Measurements from ENCODE around the gene B4GALNT4. TPM values are rescaled to one million over a fixed set of nuclear protein-coding genes. Genes with fewer than 3 reads are reported as not detected.
"Not testable (repeated sequence)": the region's sequence is repeated elsewhere in the genome, so short reads cannot be mapped to it uniquely, and the experiment has no call there.

B4GALNT4 gene
- total RNA-seq, 1 experiment from 2014 or later = not detected

- no peak for DNase-seq (ENCODE audit: low read depth in 1 of 2, low spot score in 2 of 2)
- H3K4me3 ChIP-seq = no peak overlapping the region
Measured at GRCh38 chr11:403761-404431, 34.6 kb downstream of the B4GALNT4 start.

DNA sequence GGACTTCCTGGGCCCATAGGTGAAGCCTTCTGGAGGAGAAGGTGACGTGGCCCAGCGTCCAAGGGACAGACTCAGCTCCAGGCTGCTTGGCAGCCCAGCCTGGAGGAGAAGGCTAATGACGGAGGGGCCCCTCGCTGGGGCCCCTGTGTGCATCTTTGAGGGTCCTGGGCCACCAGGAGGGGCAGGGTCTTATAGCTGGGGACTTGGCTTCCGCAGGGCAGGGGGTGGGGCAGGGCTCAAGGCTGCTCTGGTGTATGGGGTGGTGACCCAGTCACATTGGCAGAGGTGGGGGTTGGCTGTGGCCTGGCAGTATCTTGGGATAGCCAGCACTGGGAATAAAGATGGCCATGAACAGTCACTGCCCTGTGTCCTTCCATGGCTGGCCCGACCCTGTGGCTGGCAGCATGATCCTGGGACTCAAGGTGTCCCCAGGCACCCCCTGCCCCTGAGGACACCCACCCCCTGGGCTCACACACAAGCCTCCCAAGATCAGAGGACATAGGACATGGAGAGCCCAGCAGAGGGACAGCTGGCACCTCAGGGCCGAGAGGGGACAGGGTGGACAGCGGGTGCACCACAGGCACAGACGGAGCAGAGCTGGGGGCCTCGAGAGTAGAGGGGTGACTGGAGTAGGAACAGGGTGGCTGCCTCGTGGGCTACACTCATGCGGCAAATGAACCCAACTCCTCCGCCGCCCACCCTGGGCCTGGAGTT is 35.4 kb downstream of the B4GALNT4 start:
- Histone ChIP-seq H3K36me3 (no peaks in the 10 kb centered on the region), H3K27ac (no peak overlapping the region), H3K4me1 (replicated peaks) (0 out of 2 replicates have a peak, but pooled peaks cover 3% of the 10 kb centered on the region), H3K27me3 (replicated peaks) (peaks cover 17% of the 10 kb centered on the region), H3K4me3 (no peak overlapping the region), H3K9me3 (replicated peaks) (no peaks in the 10 kb centered on the region)
- no peak for DNase-seq (ENCODE audit: low read depth in 1 of 2, low spot score in 2 of 2)

More at GRCh38 chr11:403761-404431, 34.6 kb downstream of the B4GALNT4 start:
- Histone ChIP-seq H3K36me3 (no peaks in the 10 kb centered on the region), H3K27ac (no peak overlapping the region), H3K9me3 (replicated peaks) (no peaks in the 10 kb centered on the region), H3K4me1 (replicated peaks) (0 out of 2 replicates have a peak, but pooled peaks cover 3% of the 10 kb centered on the region), H3K27me3 (replicated peaks) (peaks cover 19% of the 10 kb centered on the region)

GRCh38 chr11:405323-405953 is 36.1 kb downstream of the B4GALNT4 start:
- H3K9me3 ChIP-seq (replicated peaks) = no peaks in the 10 kb centered on the region
- H3K36me3 ChIP-seq = no peaks in the 10 kb centered on the region
- no peak overlapping the region for H3K4me3 ChIP-seq
- H3K27ac ChIP-seq = no peak overlapping the region
- peaks cover 10% of the 10 kb centered on the region for H3K27me3 ChIP-seq (replicated peaks)
- 0 out of 2 replicates have a peak, but pooled peaks cover 3% of the 10 kb centered on the region for H3K4me1 ChIP-seq (replicated peaks)
- no peak for DNase-seq (ENCODE audit: low read depth in 1 of 2, low spot score in 2 of 2)

DNA sequence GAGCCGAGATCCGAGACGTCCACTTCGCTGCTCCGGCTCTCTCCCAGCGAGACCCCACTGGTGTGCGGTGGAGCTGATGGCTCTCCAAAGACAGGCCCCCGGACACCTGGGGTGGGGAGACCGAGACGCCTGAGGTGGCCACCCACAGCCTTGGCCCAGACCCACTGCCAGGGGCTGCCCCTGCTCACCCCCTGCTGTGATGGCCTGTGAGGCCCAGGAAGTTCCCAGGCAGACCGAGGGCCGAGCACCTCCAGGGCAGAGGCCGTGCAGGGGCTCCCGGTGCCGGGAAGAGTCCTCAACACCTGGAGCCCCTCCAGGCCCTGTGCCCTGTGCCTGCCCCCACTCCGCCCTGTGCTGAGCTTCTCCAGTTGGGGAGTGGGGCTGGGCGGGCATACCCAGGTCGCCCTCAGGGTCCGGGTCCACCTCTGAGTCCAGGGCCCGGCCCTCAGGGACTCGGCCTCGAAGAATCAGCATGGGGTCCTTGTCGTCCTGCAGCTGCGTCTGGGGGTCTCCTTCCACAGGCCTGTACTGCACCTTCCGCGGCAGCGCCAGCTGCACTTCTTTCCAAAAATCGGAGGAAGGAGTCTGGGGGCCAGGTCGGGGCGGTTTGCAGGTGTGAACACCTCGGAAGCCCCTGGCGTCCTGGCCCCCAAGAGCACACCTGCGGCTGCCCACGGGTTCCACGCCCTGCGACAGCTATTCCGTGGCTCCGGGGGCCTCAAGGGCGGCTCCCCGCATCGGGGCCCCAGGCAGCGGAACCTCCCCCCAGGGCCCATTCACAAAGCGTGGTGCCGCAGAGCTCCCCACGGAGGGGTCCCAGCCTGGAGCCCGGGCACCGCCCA is 36.9 kb downstream of the B4GALNT4 start:
- peaks cover 9% of the 10 kb centered on the region; the same call in 1 of the 2 replicates for H3K27me3 ChIP-seq (replicated peaks)
- 0 out of 2 replicates have a peak, but pooled peaks cover 3% of the 10 kb centered on the region for H3K4me1 ChIP-seq (replicated peaks)
- H3K9me3 ChIP-seq (replicated peaks) = no peaks in the 10 kb centered on the region
- H3K27ac ChIP-seq = no peak overlapping the region
- H3K36me3 ChIP-seq = no peaks in the 10 kb centered on the region
- H3K4me3 ChIP-seq = peak overlapping the region; percentile 27
- DNase-seq (ENCODE audit: low read depth in 1 of 2, low spot score in 2 of 2) = no peak

- Histone ChIP-seq H3K4me1 (replicated peaks) (0 out of 2 replicates have a peak, but pooled peaks cover 3% of the 10 kb centered on the region), H3K27ac (no peak overlapping the region), H3K27me3 (replicated peaks) (peaks cover 9% of the 10 kb centered on the region; the same call in 1 of the 2 replicates), H3K9me3 (replicated peaks) (no peaks in the 10 kb centered on the region), H3K36me3 (no peaks in the 10 kb centered on the region), H3K4me3 (peak overlapping the region; percentile 27)
- DNase-seq (ENCODE audit: low read depth in 1 of 2, low spot score in 2 of 2) = peak in 1 of 2 experiments; percentile 61
Measured at GRCh38 chr11:406796-407650, 37.7 kb downstream of the B4GALNT4 start.

DNA sequence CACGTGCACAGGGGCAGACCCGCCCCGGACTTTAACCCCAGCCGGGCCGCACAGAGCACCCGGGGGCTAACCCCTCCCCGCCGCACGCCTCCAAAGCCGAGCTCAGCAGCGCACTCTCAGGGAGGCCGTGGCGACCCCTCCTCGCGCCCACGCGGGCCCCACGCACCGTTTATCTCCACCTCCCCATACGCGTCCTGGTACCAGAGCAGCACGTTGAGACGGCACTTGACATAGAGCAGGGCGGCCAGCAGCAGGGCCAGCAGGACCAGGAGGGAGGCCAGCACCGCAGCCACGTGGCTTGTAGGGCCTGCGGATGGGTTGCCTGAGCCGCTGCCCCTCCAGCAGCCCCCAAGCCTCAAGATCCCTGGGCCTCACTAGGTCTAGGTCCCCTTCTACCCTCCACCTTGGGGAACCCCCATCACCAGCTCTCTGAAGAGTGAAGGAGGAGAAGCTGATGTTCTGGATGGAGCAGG is 38.4 kb downstream of the B4GALNT4 start:
- Histone ChIP-seq H3K4me1 (replicated peaks) (0 out of 2 replicates have a peak, but pooled peaks cover 3% of the 10 kb centered on the region), H3K27ac (no peak overlapping the region), H3K4me3 (no peak overlapping the region), H3K36me3 (no peaks in the 10 kb centered on the region), H3K9me3 (replicated peaks) (no peaks in the 10 kb centered on the region), H3K27me3 (replicated peaks) (peaks cover 9% of the 10 kb centered on the region; the same call in 1 of the 2 replicates)
- DNase-seq (ENCODE audit: low read depth in 1 of 2, low spot score in 2 of 2) = no peak

GRCh38 chr11:408154-409007 is 39.1 kb downstream of the B4GALNT4 start:
- peaks cover 5% of the 10 kb centered on the region; the same call in 1 of the 2 replicates for H3K27me3 ChIP-seq (replicated peaks)
- no peaks in the 10 kb centered on the region for H3K36me3 ChIP-seq
- H3K4me1 ChIP-seq (replicated peaks) = 0 out of 2 replicates have a peak, but pooled peaks cover 3% of the 10 kb centered on the region
- DNase-seq (ENCODE audit: low read depth in 1 of 2, low spot score in 2 of 2) = no peak
- H3K4me3 ChIP-seq = no peak overlapping the region
- H3K27ac ChIP-seq = no peak overlapping the region
- H3K9me3 ChIP-seq (replicated peaks) = no peaks in the 10 kb centered on the region

DNA sequence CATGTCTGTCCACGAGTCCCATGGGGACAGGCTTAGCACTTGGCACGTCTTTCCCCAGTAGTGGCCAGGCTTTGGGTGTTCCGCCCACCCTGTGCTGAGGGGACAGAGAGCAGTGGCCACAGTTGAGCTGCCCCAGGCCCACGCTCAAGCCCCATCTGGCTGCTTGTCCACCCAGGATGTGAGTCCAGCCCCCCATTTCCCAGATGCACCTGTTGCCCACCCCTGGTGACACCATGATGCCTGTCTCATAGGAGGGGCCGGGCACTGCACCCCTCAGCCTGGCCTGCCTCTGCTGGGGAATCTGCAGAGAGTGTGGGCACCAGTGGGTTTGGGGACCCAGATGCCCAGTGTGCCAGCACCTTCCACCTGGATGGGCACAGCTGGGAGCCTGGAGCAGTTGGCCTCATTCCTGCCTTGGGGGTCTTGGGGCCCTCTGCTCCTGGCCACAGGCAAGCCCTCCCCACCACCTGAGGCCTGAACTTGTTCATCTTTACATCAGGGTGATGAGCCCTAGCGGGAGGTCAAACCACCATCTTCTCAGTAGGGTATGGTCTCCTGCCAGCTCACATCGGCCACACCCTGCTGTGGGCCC is 39.8 kb downstream of the B4GALNT4 start:
- Histone ChIP-seq H3K4me3 (no peak overlapping the region), H3K27me3 (replicated peaks) (no peaks in the 10 kb centered on the region), H3K27ac (no peak overlapping the region), H3K36me3 (no peaks in the 10 kb centered on the region), H3K9me3 (replicated peaks) (no peaks in the 10 kb centered on the region), H3K4me1 (replicated peaks) (0 out of 2 replicates have a peak, but pooled peaks cover 3% of the 10 kb centered on the region)
- no peak for DNase-seq (ENCODE audit: low read depth in 1 of 2, low spot score in 2 of 2)

DNA sequence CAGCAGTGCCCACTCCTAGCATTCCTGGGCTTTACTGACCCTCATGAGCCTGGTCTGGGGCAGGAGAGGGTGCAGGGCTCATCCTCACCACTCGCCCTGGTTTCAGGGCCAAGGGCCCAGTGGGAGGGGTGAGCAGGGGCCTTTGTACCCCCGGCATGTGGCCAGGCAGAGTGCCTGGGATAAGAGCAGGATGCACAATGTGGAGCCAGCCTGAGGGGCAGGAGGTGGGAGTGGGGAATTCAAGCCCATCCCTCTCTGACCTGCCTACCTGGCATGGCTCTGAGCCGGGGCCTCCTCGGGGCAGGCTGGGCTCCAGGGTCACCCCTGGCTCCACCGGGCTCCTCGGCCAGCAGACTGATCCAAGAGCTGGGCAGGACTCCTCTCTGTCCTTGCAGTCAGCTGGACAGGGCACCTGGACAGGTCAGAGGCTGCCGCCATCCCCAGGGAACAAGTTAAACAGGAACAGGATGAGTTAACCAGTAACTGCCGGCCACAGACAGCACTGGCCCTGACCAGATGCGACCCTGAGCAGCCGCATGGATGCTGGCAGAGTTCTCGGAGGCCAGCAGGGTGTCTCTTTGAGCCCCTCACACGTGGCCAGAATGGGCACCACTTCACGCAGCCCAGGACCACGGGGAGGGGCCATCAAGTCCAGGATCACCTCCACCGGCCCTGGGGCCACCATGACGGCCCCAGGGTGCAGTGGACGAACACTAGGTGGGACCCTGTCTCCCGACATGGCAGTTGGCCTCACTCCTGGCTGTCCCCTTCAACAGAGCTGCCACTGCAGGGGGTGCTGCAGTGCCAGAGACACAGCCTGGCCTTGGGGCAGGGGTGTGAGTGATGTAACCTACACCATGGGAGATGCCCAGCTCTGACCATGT is 40.5 kb downstream of the B4GALNT4 start:
- H3K4me3 ChIP-seq = no peak overlapping the region
- no peaks in the 10 kb centered on the region for H3K27me3 ChIP-seq (replicated peaks)
- H3K27ac ChIP-seq = no peak overlapping the region
- H3K36me3 ChIP-seq = no peaks in the 10 kb centered on the region
- no peaks in the 10 kb centered on the region for H3K9me3 ChIP-seq (replicated peaks)
- 0 out of 2 replicates have a peak, but pooled peaks cover 3% of the 10 kb centered on the region for H3K4me1 ChIP-seq (replicated peaks)
- DNase-seq (ENCODE audit: low read depth in 1 of 2, low spot score in 2 of 2) = no peak

DNA sequence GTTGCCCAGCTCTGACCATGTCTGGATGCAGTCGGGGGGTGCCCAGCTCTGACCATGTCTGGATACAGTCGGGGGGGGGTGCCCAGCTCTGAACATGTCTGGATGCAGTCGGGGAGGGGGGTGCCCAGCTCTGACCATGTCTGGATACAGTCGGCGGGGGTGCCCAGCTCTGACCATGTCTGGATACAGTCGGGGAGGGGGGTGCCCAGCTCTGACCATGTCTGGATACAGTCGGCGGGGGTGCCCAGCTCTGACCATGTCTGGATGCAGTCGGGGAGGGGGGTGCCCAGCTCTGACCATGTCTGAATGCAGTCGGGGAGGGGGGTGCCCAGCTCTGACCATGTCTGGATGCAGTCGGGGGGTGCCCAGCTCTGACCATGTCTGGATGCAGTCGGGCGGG is 41.4 kb downstream of the B4GALNT4 start:
- H3K4me3 ChIP-seq, H3K36me3 ChIP-seq: not testable (repeated sequence)

GRCh38 chr11:411520-411919 is 42.2 kb downstream of the B4GALNT4 start:
- not testable (repeated sequence) for H3K4me3 ChIP-seq; H3K4me1 ChIP-seq (replicated peaks); H3K27ac ChIP-seq; DNase-seq (ENCODE audit: low read depth in 1 of 2, low spot score in 2 of 2); H3K9me3 ChIP-seq (replicated peaks); H3K36me3 ChIP-seq; H3K27me3 ChIP-seq (replicated peaks)

More for the DNA sequence above, 41.4 kb downstream of the B4GALNT4 start:
- H3K27me3 ChIP-seq (replicated peaks); DNase-seq (ENCODE audit: low read depth in 1 of 2, low spot score in 2 of 2); H3K27ac ChIP-seq; H3K4me1 ChIP-seq (replicated peaks); H3K9me3 ChIP-seq (replicated peaks): not testable (repeated sequence)
